ENCODE measurements around the gene DEFB114. TPM values are rescaled to one million over a fixed set of nuclear protein-coding genes. Genes with fewer than 3 reads are reported as not detected.
"Not testable (repeated sequence)": the region's sequence is repeated elsewhere in the genome, so short reads cannot be mapped to it uniquely, and the experiment has no call there.

DEFB114 gene
- total RNA-seq, result not detected
- long read RNA-seq, result 0 reads

GRCh38 chr6:49964064-49964463 is at the start of gene DEFB114:
DEFB114 (minus strand) TSS chr6:49964164; CDS start chr6:49964105, 59 bp downstream.
- intact Hi-C loops (cut with DNase I, micrococcal nuclease), result no loop called here
- DNase-seq (no peak), ATAC-seq (no peak)

- DNase-seq (no peak), ATAC-seq (no peak)
- intact Hi-C loops (cut with DNase I, micrococcal nuclease), result no loop called here
Measured at GRCh38 chr6:50007819-50008218, 43.9 kb upstream of the DEFB114 start.

- DNase-seq, result no peak
- intact Hi-C loops (cut with DNase I, micrococcal nuclease), result no loop called here
- ATAC-seq, result no peak
Measured at GRCh38 chr6:50003139-50003538, 39.2 kb upstream of the DEFB114 start.

- intact Hi-C loops (cut with DNase I, micrococcal nuclease), result no loop called here
- ATAC-seq, result no peak
- DNase-seq, result no peak
Measured at GRCh38 chr6:49995278-49995677, 31.3 kb upstream of the DEFB114 start.

- intact Hi-C loops (cut with DNase I, micrococcal nuclease), result no loop called here
- ATAC-seq, result no peak
- no peak for DNase-seq
Measured at GRCh38 chr6:49988900-49989299, 24.9 kb upstream of the DEFB114 start.

- ATAC-seq, result no peak
- no peak for DNase-seq
- intact Hi-C loops (cut with DNase I, micrococcal nuclease), result no loop called here
Measured at GRCh38 chr6:49987749-49988148, 23.8 kb upstream of the DEFB114 start.

GRCh38 chr6:49986551-49986950 is 22.6 kb upstream of the DEFB114 start:
- ATAC-seq, result no peak
- DNase-seq, result no peak
- intact Hi-C loops (cut with DNase I, micrococcal nuclease), result no loop called here

GRCh38 chr6:49982046-49982445 is 18.1 kb upstream of the DEFB114 start:
- DNase-seq, result no peak
- no peak for ATAC-seq
- intact Hi-C loops (cut with DNase I, micrococcal nuclease), result no loop called here

- ATAC-seq (no peak), DNase-seq (no peak)
- intact Hi-C loops (cut with DNase I, micrococcal nuclease), result no loop called here
Measured at GRCh38 chr6:49980898-49981297, 16.9 kb upstream of the DEFB114 start.

GRCh38 chr6:49979584-49979983 is 15.6 kb upstream of the DEFB114 start:
- ATAC-seq (no peak), DNase-seq (no peak)
- intact Hi-C loops (cut with DNase I, micrococcal nuclease), result no loop called here

- ATAC-seq (no peak), DNase-seq (no peak)
- intact Hi-C loops (cut with DNase I, micrococcal nuclease), result no loop called here
Measured at GRCh38 chr6:49978332-49979226, 14.6 kb upstream of the DEFB114 start.

- ATAC-seq (no peak), DNase-seq (no peak)
- intact Hi-C loops (cut with DNase I, micrococcal nuclease), result no loop called here
Measured at GRCh38 chr6:49969605-49970004, 5.6 kb upstream of the DEFB114 start, which contains the start of gene DEFB113. DEFB113 (minus strand) TSS chr6:49969625; CDS start chr6:49969625, 0 bp downstream.

- intact Hi-C loops (cut with DNase I, micrococcal nuclease), result no loop called here
- DNase-seq, result no peak
- no peak for ATAC-seq
Measured at GRCh38 chr6:49966823-49967222, 2.9 kb upstream of the DEFB114 start.

GRCh38 chr6:49966334-49966733 is 2.4 kb upstream of the DEFB114 start:
- ATAC-seq (no peak), DNase-seq (no peak)
- intact Hi-C loops (cut with DNase I, micrococcal nuclease), result no loop called here

GRCh38 chr6:49958180-49958579 is 5.8 kb downstream of the DEFB114 start:
- no peak for DNase-seq
- intact Hi-C loops (cut with DNase I, micrococcal nuclease), result no loop called here
- ATAC-seq, result no peak

GRCh38 chr6:49955847-49956246 is 8.1 kb downstream of the DEFB114 start:
- intact Hi-C loops (cut with DNase I, micrococcal nuclease), result no loop called here
- DNase-seq (no peak), ATAC-seq (no peak)

- ATAC-seq, result no peak
- DNase-seq, result no peak
- intact Hi-C loops (cut with DNase I, micrococcal nuclease), result no loop called here
Measured at GRCh38 chr6:49951926-49952325, 12.0 kb downstream of the DEFB114 start.

GRCh38 chr6:49950415-49950751 is 13.6 kb downstream of the DEFB114 start:
- ATAC-seq (no peak), DNase-seq (no peak)
- intact Hi-C loops (cut with DNase I, micrococcal nuclease), result no loop called here

GRCh38 chr6:49949062-49949461 is 14.9 kb downstream of the DEFB114 start:
- intact Hi-C loops (cut with DNase I, micrococcal nuclease), result no loop called here
- no peak for DNase-seq
- ATAC-seq, result no peak

- DNase-seq (no peak), ATAC-seq (no peak)
- intact Hi-C loops (cut with DNase I, micrococcal nuclease), result no loop called here
Measured at GRCh38 chr6:49946835-49947234, 17.1 kb downstream of the DEFB114 start.

GRCh38 chr6:49944068-49944467 is 19.9 kb downstream of the DEFB114 start:
- DNase-seq; intact Hi-C loops (cut with DNase I, micrococcal nuclease); ATAC-seq: not testable (repeated sequence)

Data from left colon (tissue), 2 donors.